HEK293 (cell line): ENCODE results near the gene CLTB.
A peak's percentile ranks its signal among the peaks of the same experiment; 100 is the strongest.

Experiments
- BCL11A ChIP-seq: fragments of 450-650 bp; formaldehyde crosslinking; IDR thresholded peaks from 2 replicates; pipeline ENCODE4 v1.5.1; 2016; ENCODE audit warnings: low read depth, missing biosample characterization, missing genetic modification characterization
- EGR2 ChIP-seq: fragments of 450-650 bp; formaldehyde crosslinking; IDR thresholded peaks from 2 replicates; pipeline ENCODE4 v1.5.1; 2016; ENCODE audit warnings: low read depth, missing biosample characterization, missing genetic modification characterization
- HIC1 ChIP-seq: fragments of 450-650 bp; formaldehyde crosslinking; IDR thresholded peaks from 2 replicates; pipeline ENCODE4 v1.5.1; 2016; ENCODE audit warnings: missing biosample characterization, missing genetic modification characterization
- INSM2 ChIP-seq: fragments of 450-650 bp; formaldehyde crosslinking; IDR thresholded peaks from 2 replicates; pipeline ENCODE4 v1.5.1; 2016; ENCODE audit warnings: missing biosample characterization, missing genetic modification characterization
- SCRT1 ChIP-seq: fragments of 450-650 bp; formaldehyde crosslinking; IDR thresholded peaks from 2 replicates; pipeline ENCODE4 v1.5.1; 2016; ENCODE audit warnings: missing biosample characterization, missing genetic modification characterization, borderline replicate concordance
- TSHZ1 ChIP-seq: fragments of 450-650 bp; formaldehyde crosslinking; IDR thresholded peaks from 2 replicates; pipeline ENCODE4 v1.5.1; 2016; ENCODE audit warnings: missing biosample characterization, missing genetic modification characterization, borderline replicate concordance
- ZBTB17 ChIP-seq: fragments of 450-650 bp; formaldehyde crosslinking; IDR thresholded peaks from 2 replicates; pipeline ENCODE4 v1.5.1; 2016; ENCODE audit warnings: missing biosample characterization, missing genetic modification characterization
- ZBTB44 ChIP-seq: fragments of 450-650 bp; IDR thresholded peaks from 2 replicates; pipeline ENCODE4 v1.5.1; 2018; ENCODE audit warnings: missing biosample characterization, mild to moderate bottlenecking, missing genetic modification characterization
- ZFHX2 ChIP-seq: fragments of 450-650 bp; formaldehyde crosslinking; conservative IDR thresholded peaks from 2 replicates; pipeline ENCODE4 v1.5.1; 2016; ENCODE audit warnings: missing biosample characterization, missing genetic modification characterization
- ZFP41 ChIP-seq: fragments of 450-650 bp; formaldehyde crosslinking; IDR thresholded peaks from 2 replicates; pipeline ENCODE4 v1.5.1; 2016; ENCODE audit warnings: missing biosample characterization, missing genetic modification characterization, borderline replicate concordance
- ZFP69B ChIP-seq: fragments of 450-650 bp; formaldehyde crosslinking; IDR thresholded peaks from 2 replicates; pipeline ENCODE4 v1.5.1; 2016; ENCODE audit warnings: missing biosample characterization, missing genetic modification characterization
- ZIC2 ChIP-seq: fragments of 450-650 bp; formaldehyde crosslinking; IDR thresholded peaks from 2 replicates; pipeline ENCODE4 v1.5.1; 2016; ENCODE audit warnings: missing biosample characterization, missing genetic modification characterization
- ZNF19 ChIP-seq: fragments of 450-650 bp; formaldehyde crosslinking; IDR thresholded peaks from 2 replicates; pipeline ENCODE4; 2016; ENCODE audit warnings: missing biosample characterization, missing genetic modification characterization, low read depth
- ZNF2 ChIP-seq: fragments of 450-650 bp; formaldehyde crosslinking; IDR thresholded peaks from 2 replicates; pipeline ENCODE4 v1.5.1; 2016; ENCODE audit warnings: missing biosample characterization, missing genetic modification characterization
- ZNF221 ChIP-seq: fragments of 450-650 bp; formaldehyde crosslinking; IDR thresholded peaks from 2 replicates; pipeline ENCODE4 v1.5.1; 2017; ENCODE audit warnings: missing biosample characterization, missing genetic modification characterization, borderline replicate concordance
- ZNF223 ChIP-seq: fragments of 450-650 bp; formaldehyde crosslinking; IDR thresholded peaks from 2 replicates; pipeline ENCODE4 v1.5.1; 2016; ENCODE audit warnings: missing biosample characterization, missing genetic modification characterization
- ZNF23 ChIP-seq: fragments of 450-650 bp; formaldehyde crosslinking; IDR thresholded peaks from 2 replicates; pipeline ENCODE4 v1.5.1; 2016; ENCODE audit warnings: missing biosample characterization, missing genetic modification characterization, borderline replicate concordance
- ZNF426 ChIP-seq: fragments of 450-650 bp; formaldehyde crosslinking; IDR thresholded peaks from 2 replicates; pipeline ENCODE4 v1.5.1; 2017; ENCODE audit warnings: missing biosample characterization, missing genetic modification characterization, mild to moderate bottlenecking, inconsistent platforms, moderate library complexity
- ZNF510 ChIP-seq: fragments of 450-650 bp; formaldehyde crosslinking; IDR thresholded peaks from 2 replicates; pipeline ENCODE4 v1.5.1; 2018; ENCODE audit warnings: mild to moderate bottlenecking, missing genetic modification characterization, missing biosample characterization; ENCODE audit not compliant: insufficient replicate concordance
- ZNF544 ChIP-seq: fragments of 450-650 bp; formaldehyde crosslinking; IDR thresholded peaks from 2 replicates; pipeline ENCODE4 v1.5.0; 2017; ENCODE audit warnings: missing biosample characterization, missing genetic modification characterization
- ZNF596 ChIP-seq: fragments of 450-650 bp; IDR thresholded peaks from 2 replicates; pipeline ENCODE4 v1.5.0; 2018; ENCODE audit warnings: missing biosample characterization, mild to moderate bottlenecking, missing genetic modification characterization, moderate library complexity
- ZNF692 ChIP-seq: fragments of 450-650 bp; formaldehyde crosslinking; IDR thresholded peaks from 2 replicates; pipeline ENCODE4 v1.5.1; 2016; ENCODE audit warnings: missing biosample characterization, missing genetic modification characterization
- ZNF701 ChIP-seq: fragments of 450-650 bp; formaldehyde crosslinking; IDR thresholded peaks from 2 replicates; pipeline ENCODE4 v1.5.1; 2016; ENCODE audit warnings: missing biosample characterization, missing genetic modification characterization
- ZNF776 ChIP-seq: fragments of 450-650 bp; formaldehyde crosslinking; IDR thresholded peaks from 2 replicates; pipeline ENCODE4 v1.5.0; 2017; ENCODE audit warnings: missing biosample characterization, missing genetic modification characterization, borderline replicate concordance
- ZNF830 ChIP-seq: fragments of 450-650 bp; IDR thresholded peaks from 2 replicates; pipeline ENCODE4 v1.5.0; 2018; ENCODE audit warnings: missing biosample characterization, missing genetic modification characterization, low read depth, mild to moderate bottlenecking, moderate library complexity
- ZSCAN30 ChIP-seq: fragments of 450-650 bp; IDR thresholded peaks from 2 replicates; pipeline ENCODE4 v1.5.1; 2018; ENCODE audit warnings: missing biosample characterization, mild to moderate bottlenecking, missing genetic modification characterization, moderate library complexity

Gene CLTB

GRCh38 chr5:176388444-176389134, 27.8 kb downstream of the CLTB start, which contains the start of the genes HIGD2A and NOP16 (continued):
- TF ChIP-seq BCL11A (no peak), ZNF830 (no peak), ZNF776 (no peak), SCRT1 (tag by site-specific recombination) (peak; percentile 50; the same call in 1 of the 2 replicates), HIC1 (no peak), ZFP41 (tag by site-specific recombination) (no peak), EGR2 (tag by site-specific recombination) (peak; percentile 76; the same call in 1 of the 2 replicates), ZNF19 (tag by site-specific recombination) (no peak), ZNF221 (tag by site-specific recombination) (no peak), ZNF223 (tag by site-specific recombination) (no peak), ZNF692 (tag by site-specific recombination) (peak; percentile 96), ZBTB44 (tag by site-specific recombination) (no peak), ZNF596 (tag by site-specific recombination) (no peak), INSM2 (tag by site-specific recombination) (peak; percentile 93), ZSCAN30 (tag by site-specific recombination) (peak; percentile 89), ZNF510 (tag by site-specific recombination) (no peak), TSHZ1 (tag by site-specific recombination) (peak; percentile 57; the same call in 1 of the 2 replicates), ZBTB17 (peak; percentile 99), ZNF544 (tag by site-specific recombination) (no peak), ZIC2 (peak; percentile 79), ZNF2 (peak; percentile 98), ZNF23 (no peak), ZFP69B (peak; percentile 94), ZNF426 (tag by site-specific recombination) (no peak), ZNF701 (no peak), ZFHX2 (peak; percentile 73)
